Peyer's patch (tissue), 4 donors: Measurements from ENCODE around the gene LGMN.

Experiments
- POLR2A ChIP-seq, 2 donors: fragments of 450-650 bp; IDR thresholded peaks; one replicate each; pipeline ENCODE4 v1.5.1; 2017; ENCODE audit warnings: antibody characterized with exemption in 2 of 2, mild to moderate bottlenecking in 2 of 2, moderate library complexity in 2 of 2
- TF ChIP-seq, protein P1 (sequence below), 6 experiments: fragments of 450-650 bp in 4 of 6; fragments of 200-600 bp in 2 of 6; sonication (generic) in 1 of 6; IDR thresholded peaks; one replicate each; pipeline ENCODE4 v1.5.1; 2017 to 2019; ENCODE audit warnings: antibody characterized with exemption in 6 of 6, mild to moderate bottlenecking in 3 of 6, moderate library complexity in 1 of 6

DNA sequence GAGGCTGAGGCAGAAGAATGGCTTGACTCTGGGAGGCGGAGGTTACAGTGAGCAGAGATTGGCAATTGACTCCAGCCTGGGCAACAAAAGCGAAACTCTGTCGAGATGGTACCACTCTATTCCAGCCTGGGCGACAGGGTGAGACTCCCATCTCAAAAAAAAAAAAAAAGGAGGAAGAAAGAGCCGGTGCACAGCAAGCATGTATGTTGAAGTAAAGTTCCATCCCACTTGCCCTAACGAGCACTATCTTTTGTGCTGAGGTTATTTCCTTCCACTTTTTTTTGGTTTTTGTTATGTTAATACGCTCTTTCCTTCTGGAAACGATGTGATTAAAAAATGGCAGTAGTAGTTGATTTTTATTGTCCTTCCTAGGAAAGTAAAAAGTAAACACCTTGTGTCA is 26.1 kb upstream of the LGMN start:
- TF ChIP-seq POLR2A (IDR thresholded peaks at IDR 0.05): no peak
- TF ChIP-seq, protein P1, sequence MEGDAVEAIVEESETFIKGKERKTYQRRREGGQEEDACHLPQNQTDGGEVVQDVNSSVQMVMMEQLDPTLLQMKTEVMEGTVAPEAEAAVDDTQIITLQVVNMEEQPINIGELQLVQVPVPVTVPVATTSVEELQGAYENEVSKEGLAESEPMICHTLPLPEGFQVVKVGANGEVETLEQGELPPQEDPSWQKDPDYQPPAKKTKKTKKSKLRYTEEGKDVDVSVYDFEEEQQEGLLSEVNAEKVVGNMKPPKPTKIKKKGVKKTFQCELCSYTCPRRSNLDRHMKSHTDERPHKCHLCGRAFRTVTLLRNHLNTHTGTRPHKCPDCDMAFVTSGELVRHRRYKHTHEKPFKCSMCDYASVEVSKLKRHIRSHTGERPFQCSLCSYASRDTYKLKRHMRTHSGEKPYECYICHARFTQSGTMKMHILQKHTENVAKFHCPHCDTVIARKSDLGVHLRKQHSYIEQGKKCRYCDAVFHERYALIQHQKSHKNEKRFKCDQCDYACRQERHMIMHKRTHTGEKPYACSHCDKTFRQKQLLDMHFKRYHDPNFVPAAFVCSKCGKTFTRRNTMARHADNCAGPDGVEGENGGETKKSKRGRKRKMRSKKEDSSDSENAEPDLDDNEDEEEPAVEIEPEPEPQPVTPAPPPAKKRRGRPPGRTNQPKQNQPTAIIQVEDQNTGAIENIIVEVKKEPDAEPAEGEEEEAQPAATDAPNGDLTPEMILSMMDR (IDR thresholded peaks at IDR 0.05): no peak
